Adrenal gland (tissue), 5 donors: ENCODE measurements around the gene ANKS1B.

ENCODE experiments used
- POLR2A ChIP-seq, 2 donors: fragments of 450-650 bp; IDR thresholded peaks; one replicate each; pipeline ENCODE4 v1.6.1; 2017; ENCODE audit warnings: antibody characterized with exemption in 2 of 2, mild to moderate bottlenecking in 2 of 2, moderate library complexity in 1 of 2
- TF ChIP-seq, protein P1 (sequence below), 6 experiments: fragments of 450-650 bp in 4 of 6; fragments of 200-600 bp in 2 of 6; sonication (generic) in 1 of 6; IDR thresholded peaks; 1 replicate in 5 of 6; 2 replicates in 1 of 6; pipeline versions ENCODE4 v1.5.1 to v1.8.0; 2016 to 2021; ENCODE audit warnings: antibody characterized with exemption in 6 of 6, mild to moderate bottlenecking in 2 of 6, moderate library complexity in 1 of 6
- donor health status: DM: no; HTN: no; CAD: no.

DNA sequence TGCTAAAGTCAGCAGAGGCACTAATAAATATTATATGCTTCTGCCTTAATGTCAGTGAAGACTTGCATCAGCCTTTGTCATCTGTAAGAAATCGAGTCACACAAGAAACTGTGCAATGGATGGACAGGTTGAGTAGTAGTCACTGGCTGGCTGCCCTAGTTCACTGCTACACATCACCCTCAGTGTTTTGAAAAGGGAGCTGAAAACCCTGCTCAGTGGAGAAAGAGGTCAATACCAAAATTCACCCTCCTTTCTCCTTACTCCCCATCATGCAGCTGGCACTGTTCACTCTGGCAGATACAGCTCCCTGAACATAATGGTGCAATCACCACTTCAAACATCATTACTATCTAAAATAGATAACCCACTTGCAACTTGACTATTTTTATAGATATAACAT, 6.6 kb downstream of the ANKS1B start:
- no peak for TF ChIP-seq POLR2A (IDR thresholded peaks at IDR 0.05)
- TF ChIP-seq, protein P1, sequence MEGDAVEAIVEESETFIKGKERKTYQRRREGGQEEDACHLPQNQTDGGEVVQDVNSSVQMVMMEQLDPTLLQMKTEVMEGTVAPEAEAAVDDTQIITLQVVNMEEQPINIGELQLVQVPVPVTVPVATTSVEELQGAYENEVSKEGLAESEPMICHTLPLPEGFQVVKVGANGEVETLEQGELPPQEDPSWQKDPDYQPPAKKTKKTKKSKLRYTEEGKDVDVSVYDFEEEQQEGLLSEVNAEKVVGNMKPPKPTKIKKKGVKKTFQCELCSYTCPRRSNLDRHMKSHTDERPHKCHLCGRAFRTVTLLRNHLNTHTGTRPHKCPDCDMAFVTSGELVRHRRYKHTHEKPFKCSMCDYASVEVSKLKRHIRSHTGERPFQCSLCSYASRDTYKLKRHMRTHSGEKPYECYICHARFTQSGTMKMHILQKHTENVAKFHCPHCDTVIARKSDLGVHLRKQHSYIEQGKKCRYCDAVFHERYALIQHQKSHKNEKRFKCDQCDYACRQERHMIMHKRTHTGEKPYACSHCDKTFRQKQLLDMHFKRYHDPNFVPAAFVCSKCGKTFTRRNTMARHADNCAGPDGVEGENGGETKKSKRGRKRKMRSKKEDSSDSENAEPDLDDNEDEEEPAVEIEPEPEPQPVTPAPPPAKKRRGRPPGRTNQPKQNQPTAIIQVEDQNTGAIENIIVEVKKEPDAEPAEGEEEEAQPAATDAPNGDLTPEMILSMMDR (IDR thresholded peaks at IDR 0.05), result no peak
